HG03280 (cell line): ENCODE measurements around the gene PACRGL.

Source experiments
- ATAC-seq: cut with Tn5 transposase; IDR thresholded peaks from one replicate; pipeline ENCODE4 v1.9.1; 2021; ENCODE audit warnings: mild to moderate bottlenecking, moderate library complexity; ENCODE audit not compliant: unreplicated experiment

The PACRGL gene

GRCh38 chr4:20700007-20700761 is at the start of gene PACRGL:
PACRGL (plus strand) TSS chr4:20700458; CDS start chr4:20704482, 4,024 bp downstream.
- peak; percentile 100 for ATAC-seq

GRCh38 chr4:20652226-20652885 is 47.9 kb upstream of the PACRGL start:
- no peak for ATAC-seq

DNA sequence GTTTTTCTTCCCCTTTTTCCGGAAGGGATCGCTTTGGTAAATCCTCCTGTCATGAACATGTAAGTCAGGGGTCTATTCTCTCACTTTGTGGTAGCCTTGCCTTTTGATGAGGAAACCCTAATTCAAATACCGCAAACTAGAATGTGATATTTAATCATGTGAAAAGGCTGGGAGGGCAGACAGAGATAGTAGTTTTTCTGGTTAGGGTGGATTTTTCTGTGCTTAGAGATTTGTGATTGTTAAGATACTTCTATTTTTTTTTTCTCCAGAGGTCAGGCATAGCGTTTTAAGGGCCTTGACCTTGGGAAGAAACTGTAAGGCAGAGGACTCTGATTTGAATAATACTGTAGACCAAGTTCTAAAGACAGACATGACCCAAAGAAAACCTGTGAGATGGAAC is 41.8 kb upstream of the PACRGL start:
- ATAC-seq: no peak

- ATAC-seq: no peak
Measured at GRCh38 chr4:20662851-20663250, 37.4 kb upstream of the PACRGL start.

- no peak for ATAC-seq
Measured at GRCh38 chr4:20666012-20666860, 34.0 kb upstream of the PACRGL start.

DNA sequence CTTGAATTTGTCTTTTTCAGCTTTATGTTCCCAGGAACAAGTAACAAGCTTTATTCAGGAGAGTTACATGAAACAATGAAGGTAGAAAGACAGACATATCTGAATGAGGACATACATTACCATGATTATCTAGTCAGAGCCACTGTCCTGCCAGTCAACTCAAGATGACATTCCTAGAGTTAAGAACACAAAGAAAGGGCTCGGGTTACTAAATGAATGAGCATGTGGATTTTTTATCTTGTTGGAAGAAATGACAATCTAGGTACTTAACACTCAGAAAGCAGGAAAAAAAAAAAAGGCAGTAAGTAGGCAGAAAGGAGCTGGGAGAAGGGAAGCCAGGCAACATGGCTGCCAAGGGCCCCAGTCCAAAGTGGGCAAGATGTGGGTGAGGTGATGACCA is 28.0 kb upstream of the PACRGL start:
- ATAC-seq: no peak

- ATAC-seq: no peak
Measured at GRCh38 chr4:20675786-20676185, 24.5 kb upstream of the PACRGL start.

DNA sequence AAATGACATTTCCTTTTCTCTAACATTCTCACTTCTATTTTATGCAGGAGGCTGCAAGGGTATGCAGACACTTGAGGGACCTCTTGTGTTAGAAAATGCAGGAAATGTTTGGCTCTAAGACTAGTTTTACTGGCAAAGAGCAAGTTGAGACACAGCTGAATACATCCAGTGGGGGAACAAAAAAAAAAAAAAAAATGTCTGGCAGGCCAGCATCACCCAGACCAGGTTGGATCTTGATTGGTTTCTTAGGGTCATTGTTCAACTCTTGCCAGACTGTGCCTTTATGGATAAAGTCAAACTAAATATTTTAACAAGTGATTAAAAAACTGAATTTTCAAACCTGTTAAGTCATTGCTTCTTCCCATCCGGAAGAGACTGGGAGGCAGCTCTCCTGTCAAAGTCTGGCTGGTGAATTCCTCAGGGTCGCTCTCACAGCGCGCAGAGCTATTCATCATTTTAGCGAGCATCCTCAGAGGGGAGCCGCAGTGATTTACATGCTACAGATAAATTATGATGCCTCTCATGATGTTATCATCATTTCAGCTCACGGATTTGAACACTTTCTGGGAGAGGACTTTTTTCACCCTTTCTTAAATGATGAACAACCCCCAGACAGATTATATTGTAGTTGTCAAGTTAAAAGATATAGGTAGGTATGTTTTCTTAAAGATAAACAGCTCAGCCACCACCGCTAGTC is 23.6 kb upstream of the PACRGL start:
- ATAC-seq: no peak

DNA sequence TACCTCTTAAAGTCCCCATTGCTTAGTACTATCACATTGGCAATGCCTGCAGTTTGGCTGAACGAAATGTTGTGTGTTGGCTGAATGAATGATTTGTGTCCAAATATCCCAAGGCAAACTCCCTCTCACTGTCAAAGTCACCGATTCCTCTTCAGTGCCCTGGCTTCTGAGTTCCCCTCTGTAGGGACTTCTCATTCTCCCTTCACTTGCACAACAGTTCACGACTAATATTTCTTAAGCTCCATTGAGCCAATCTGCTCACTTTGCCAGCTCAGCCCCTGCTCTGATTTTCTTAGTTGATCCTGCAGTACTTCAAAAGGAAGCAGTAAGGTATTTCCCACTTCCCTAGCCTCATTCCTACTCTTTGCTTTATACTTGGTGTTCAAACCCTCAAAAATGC is 21.9 kb upstream of the PACRGL start:
- ATAC-seq: no peak

DNA sequence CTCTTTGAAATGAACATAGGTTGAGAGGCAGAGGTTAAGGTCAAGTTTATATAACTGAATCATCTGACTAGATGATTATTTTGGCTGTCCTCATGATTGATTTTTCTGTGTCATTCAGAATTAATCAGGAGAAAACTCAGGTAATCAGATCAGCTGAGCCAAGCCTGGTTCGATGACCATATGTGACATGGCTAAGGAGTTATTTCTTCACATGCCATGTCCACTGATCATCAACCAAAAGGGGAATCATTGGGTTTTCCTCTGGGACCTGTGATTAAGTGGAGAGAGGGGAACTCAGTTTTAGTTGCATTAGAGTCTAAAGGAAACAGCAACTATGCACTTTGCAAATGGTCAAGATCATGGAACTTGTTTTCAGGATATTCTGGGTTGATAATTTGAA is 20.3 kb upstream of the PACRGL start:
- no peak for ATAC-seq

GRCh38 chr4:20680736-20681135 is 19.5 kb upstream of the PACRGL start:
- no peak for ATAC-seq

DNA sequence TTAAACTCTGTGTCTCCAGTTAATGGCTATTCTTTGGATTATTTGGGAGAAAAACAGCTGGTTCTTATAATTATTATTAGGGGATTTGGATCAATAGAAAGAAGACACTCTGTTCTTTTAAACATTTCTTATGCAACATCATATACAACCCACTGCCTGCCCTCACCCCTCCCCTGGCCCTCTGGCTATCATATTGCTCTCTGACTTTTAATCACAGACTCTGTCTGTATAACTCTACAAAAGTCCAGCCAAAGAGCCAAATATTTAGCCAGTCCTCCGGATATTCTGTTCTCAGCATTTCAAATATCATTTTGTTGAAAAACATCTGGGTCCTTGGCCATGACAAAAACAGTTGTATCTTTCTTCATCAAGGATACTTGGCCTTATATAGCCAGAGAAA is 19.0 kb upstream of the PACRGL start:
- no peak for ATAC-seq

DNA sequence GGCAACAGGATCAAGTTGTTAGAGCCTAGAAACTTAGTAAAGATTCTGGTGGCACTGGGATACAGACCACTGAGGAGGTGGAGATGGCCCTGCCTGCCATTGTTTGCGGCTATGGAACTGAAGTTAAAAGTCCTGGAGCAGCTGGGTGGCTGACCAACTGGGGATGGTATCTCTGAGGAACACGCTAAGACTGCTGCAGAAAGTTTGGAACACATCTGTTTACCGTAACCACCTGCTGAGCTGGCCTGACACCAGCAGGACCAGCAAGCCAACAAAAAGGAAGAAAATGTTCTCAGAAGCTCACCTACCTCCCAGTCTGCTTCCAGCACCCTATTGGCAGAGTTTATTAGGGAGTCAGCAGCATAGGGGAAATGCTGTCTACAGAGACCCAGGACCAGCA is 17.4 kb upstream of the PACRGL start:
- no peak for ATAC-seq

DNA sequence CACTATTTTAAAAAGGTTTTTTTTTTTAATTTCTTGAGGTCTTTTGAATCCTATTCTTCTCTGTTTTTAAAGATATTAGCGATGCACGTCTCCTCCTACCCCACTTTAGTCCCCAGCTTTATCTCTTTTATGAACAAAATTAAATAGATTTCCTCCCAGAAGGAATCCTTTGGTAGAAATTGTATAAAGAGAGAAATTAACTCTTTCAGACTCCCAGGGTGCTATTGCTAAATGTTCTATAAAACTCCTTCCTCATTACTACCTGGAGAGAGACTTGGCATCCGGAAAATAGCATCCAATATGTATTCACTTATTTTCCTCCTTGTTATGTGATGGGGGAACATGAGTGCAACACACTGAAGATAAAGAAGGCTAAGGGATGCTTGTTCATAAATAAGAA is 16.5 kb upstream of the PACRGL start:
- no peak for ATAC-seq

DNA sequence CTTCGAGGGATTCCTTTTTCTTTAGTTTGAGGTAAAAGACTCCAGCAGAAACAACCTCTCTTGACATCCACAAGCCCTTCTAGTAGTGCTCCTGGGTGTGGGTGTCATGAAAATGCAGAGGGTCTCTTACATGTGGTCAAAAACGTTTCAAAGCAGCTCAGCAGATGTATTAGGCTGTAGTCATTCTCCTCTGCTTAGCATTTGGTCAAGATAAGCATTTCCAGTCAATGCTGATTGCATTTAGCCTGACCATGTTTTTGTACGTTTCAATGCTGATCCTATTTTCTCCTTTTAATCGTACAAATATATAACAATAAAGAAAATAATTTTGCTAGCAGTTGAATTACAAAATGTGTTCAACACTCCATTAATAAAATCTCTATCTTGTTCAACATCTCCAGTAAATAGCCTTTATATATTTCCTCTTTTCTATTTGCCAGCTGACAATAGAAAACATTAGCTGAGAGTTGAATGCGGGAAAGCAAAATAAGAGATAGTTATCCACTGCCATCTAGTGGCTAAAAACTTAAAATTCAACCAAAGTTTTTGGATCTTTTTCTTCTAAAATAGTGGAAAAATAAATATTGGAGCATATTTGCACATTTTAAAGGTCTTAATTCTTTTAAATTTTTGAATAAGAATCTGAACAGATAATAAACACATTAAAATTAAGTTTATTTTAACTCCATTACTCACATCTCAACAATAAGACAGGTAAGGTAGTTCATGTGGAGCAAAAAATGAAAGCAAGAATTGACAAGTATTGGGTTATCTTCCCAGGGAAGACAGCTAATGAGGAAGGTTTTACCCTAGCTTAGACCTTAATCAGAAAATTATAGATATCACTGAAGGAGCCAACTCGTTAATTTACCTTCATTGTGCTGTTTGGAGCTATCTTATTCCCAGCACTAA is 15.2 kb upstream of the PACRGL start:
- ATAC-seq: no peak

- no peak for ATAC-seq
Measured at GRCh38 chr4:20687864-20688263, 12.4 kb upstream of the PACRGL start.

GRCh38 chr4:20696815-20697214 is 3.4 kb upstream of the PACRGL start:
- no peak for ATAC-seq

- no peak for ATAC-seq
Measured at GRCh38 chr4:20698382-20698781, 1.9 kb upstream of the PACRGL start.

GRCh38 chr4:20698820-20699219 is 1.4 kb upstream of the PACRGL start:
- ATAC-seq: no peak

DNA sequence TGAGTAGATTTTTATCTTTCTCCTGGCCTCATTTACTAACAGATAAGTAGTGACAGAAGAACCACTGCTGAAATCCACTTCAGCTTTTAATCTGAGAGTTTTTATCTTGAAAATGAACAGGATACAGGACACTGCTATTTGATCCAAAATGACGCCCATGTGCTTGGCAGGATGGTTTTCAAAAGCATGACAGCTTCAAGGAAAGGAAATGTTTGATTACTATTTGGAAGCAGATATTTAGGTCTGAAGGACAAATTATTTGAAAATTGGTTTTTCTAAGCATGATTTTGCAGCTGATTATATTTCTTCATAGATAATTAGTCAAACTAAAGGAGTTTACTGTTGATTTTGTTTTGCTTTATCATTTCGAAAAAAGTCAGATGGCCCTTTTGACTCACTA is 11.1 kb downstream of the PACRGL start:
- no peak for ATAC-seq
